Mucosa of rectum (tissue), 2 donors: Measurements from ENCODE around the gene SOWAHB.

Experiments
- H3K27ac ChIP-seq, 2 donors: one replicate each; pipeline ENCODE4 v1.7.0; 2013; ENCODE audit warnings: inconsistent platforms in 2 of 2, low read depth in 2 of 2, low read length in 2 of 2
- H3K27me3 ChIP-seq, 2 donors: one replicate each; pipeline ENCODE4 v1.7.0; 2013; ENCODE audit warnings: low read length in 2 of 2; ENCODE audit not compliant: control insufficient read depth in 2 of 2, insufficient read depth in 2 of 2
- H3K36me3 ChIP-seq, 2 donors: one replicate each; pipeline ENCODE4 v1.7.0; 2013; ENCODE audit warnings: low read length in 2 of 2; ENCODE audit not compliant: control insufficient read depth in 2 of 2, insufficient read depth in 2 of 2
- H3K4me1 ChIP-seq, 2 donors: one replicate each; pipeline ENCODE4 v1.7.0; 2013; ENCODE audit warnings: low read length in 2 of 2, mild to moderate bottlenecking in 1 of 2; ENCODE audit not compliant: control insufficient read depth in 2 of 2, insufficient read depth in 2 of 2
- H3K4me3 ChIP-seq, 2 donors: one replicate each; pipeline ENCODE4 v1.7.0; 2013; ENCODE audit warnings: low read length in 2 of 2
- H3K9ac ChIP-seq, 2 donors: one replicate each; pipeline ENCODE4 v1.7.0; 2013; ENCODE audit warnings: low read length in 2 of 2, low read depth in 1 of 2, mild to moderate bottlenecking in 1 of 2
- H3K9me3 ChIP-seq, 2 donors: one replicate each; pipeline ENCODE4 v1.7.0; 2013; ENCODE audit warnings: low read length in 2 of 2; ENCODE audit not compliant: control insufficient read depth in 2 of 2
- donor health status: healthy.
- donor health status: Normal muscosa, but diverticular disease.

SOWAHB gene

GRCh38 chr4:76923619-76924357 is 25.8 kb upstream of the SOWAHB start:
- Histone ChIP-seq H3K36me3 (no peaks in the 10 kb centered on the region), H3K4me1 (peaks cover 6 to 24% of the 10 kb centered on the region in 2 donors), H3K9ac (no peak overlapping the region), H3K9me3 (no peaks in the 10 kb centered on the region), H3K4me3 (no peak overlapping the region), H3K27me3 (no peaks in the 10 kb centered on the region), H3K27ac (no peak overlapping the region)

DNA sequence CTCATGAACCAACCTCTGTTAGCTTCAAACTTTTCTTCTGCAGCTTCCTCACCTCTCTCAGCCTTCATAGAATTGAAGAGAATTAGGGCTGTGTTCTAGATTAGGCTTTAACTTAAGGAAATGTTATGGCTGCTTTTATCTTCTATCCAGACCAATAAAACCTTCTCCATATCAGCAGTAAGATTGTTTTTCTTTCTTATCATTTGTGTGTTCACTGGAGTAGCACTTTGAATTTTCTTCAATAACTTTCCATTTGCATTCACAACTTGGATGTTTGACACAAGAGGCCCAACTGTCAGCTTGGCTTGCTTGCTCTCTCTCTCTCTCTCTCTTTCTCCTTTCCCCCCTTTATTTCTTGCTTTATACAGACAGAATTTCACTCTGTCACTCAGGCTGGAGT is 22.8 kb upstream of the SOWAHB start:
- H3K27ac ChIP-seq: peak overlapping the region; percentile 54 to 63
- H3K9me3 ChIP-seq: no peaks in the 10 kb centered on the region
- no peak overlapping the region for H3K4me3 ChIP-seq

GRCh38 chr4:76909711-76910110 is 11.8 kb upstream of the SOWAHB start:
- Histone ChIP-seq H3K27ac (no peak overlapping the region), H3K9ac (no peak overlapping the region)

More for the DNA sequence above, 22.8 kb upstream of the SOWAHB start:
- H3K9ac ChIP-seq: no peak overlapping the region
- no peaks in the 10 kb centered on the region for H3K27me3 ChIP-seq
- no peaks in the 10 kb centered on the region for H3K36me3 ChIP-seq
- H3K4me1 ChIP-seq: peaks cover 6 to 24% of the 10 kb centered on the region in 2 donors

DNA sequence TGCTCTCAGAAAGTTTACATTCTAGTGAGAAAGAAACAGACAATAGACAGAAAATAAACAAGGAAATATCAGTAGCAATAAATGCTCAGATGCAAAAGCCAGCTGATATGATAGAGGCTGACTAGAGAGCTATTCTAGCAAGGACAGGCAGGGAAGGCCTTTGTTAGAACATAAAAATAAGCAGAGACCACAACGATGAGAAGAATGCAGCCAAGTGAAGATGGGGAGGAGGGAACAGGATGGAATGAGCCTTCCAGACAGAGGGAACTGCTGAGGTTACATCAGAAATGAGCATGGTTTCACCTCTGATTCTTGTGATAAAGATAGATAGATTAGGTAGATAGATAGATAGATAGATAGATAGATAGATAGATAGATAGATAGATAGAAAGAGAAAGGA is 7.6 kb upstream of the SOWAHB start:
- peaks cover 0 to 3% of the 10 kb centered on the region in 2 donors for H3K27me3 ChIP-seq
- H3K9ac ChIP-seq: no peak overlapping the region
- H3K36me3 ChIP-seq: no peaks in the 10 kb centered on the region
- no peak overlapping the region for H3K27ac ChIP-seq
- no peaks in the 10 kb centered on the region for H3K9me3 ChIP-seq
- peaks cover 7 to 13% of the 10 kb centered on the region in 2 donors for H3K4me1 ChIP-seq
- no peak overlapping the region for H3K4me3 ChIP-seq

More at GRCh38 chr4:76909711-76910110, 11.8 kb upstream of the SOWAHB start:
- Histone ChIP-seq H3K36me3 (no peaks in the 10 kb centered on the region), H3K4me3 (no peak overlapping the region), H3K4me1 (no peaks in the 10 kb centered on the region), H3K9me3 (no peaks in the 10 kb centered on the region), H3K27me3 (no peaks in the 10 kb centered on the region)

- no peak overlapping the region for H3K4me3 ChIP-seq
- H3K36me3 ChIP-seq: no peaks in the 10 kb centered on the region
- H3K9ac ChIP-seq: no peak overlapping the region
- no peak overlapping the region for H3K27ac ChIP-seq
- H3K27me3 ChIP-seq: peaks cover 0 to 3% of the 10 kb centered on the region in 2 donors
- peaks cover 7 to 13% of the 10 kb centered on the region in 2 donors for H3K4me1 ChIP-seq
- no peaks in the 10 kb centered on the region for H3K9me3 ChIP-seq
Measured at GRCh38 chr4:76904646-76905190, 6.8 kb upstream of the SOWAHB start.

- Histone ChIP-seq H3K27me3 (peaks cover 0 to 3% of the 10 kb centered on the region in 2 donors), H3K4me1 (peaks cover 11 to 17% of the 10 kb centered on the region in 2 donors), H3K36me3 (no peaks in the 10 kb centered on the region), H3K27ac (peak overlapping the region; percentile 28 to 38), H3K9ac (no peak overlapping the region), H3K9me3 (no peaks in the 10 kb centered on the region), H3K4me3 (peak overlapping the region in 1 of 2 donors; percentile 1)
Measured at GRCh38 chr4:76902233-76902890, 4.4 kb upstream of the SOWAHB start.

DNA sequence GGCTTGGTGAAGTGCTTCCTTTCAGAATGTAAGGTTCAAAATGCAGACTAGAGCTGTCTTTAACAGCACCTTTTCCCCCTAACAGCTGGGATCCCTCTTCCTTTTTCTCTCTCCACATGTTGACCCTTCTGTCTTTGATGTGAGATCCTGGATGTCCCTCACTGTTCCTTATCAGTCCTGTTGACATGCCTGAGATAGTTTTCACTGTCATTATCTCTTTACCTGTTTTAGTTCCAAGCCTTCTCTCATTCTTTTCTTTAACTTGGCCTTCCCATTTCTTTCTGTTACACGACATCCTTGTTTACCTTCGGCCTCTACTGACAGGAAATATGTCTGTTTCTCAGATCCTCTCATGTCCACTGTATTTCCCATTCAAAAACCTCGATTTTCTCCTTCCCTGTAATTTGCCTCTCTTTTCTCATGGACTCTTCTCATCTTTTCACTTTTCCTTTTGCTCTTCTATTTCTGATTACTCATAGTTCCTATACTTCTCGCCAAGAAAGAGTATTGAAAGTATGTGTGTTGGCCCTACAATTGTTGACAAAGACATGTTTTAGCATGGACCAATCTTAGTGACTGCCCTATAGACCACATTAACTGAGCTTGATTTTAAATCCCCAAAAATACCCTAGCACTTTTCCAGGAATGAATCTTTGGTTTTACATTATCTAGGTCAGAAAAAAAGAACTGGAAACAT is 1.2 kb upstream of the SOWAHB start:
- H3K9me3 ChIP-seq: no peaks in the 10 kb centered on the region
- H3K27ac ChIP-seq: no peak overlapping the region
- H3K4me1 ChIP-seq: peaks cover 16 to 27% of the 10 kb centered on the region in 2 donors
- H3K27me3 ChIP-seq: peaks cover 0 to 8% of the 10 kb centered on the region in 2 donors
- peak overlapping the region; percentile 78 to 83 for H3K4me3 ChIP-seq
- peak overlapping the region in 1 of 2 donors; percentile 67 for H3K9ac ChIP-seq
- H3K36me3 ChIP-seq: no peaks in the 10 kb centered on the region

- H3K4me3 ChIP-seq: peak overlapping the region; percentile 78 to 83
- peak overlapping the region; percentile 91 to 94 for H3K27ac ChIP-seq
- H3K9ac ChIP-seq: peak overlapping the region; percentile 24 to 67
- peaks cover 16 to 27% of the 10 kb centered on the region in 2 donors for H3K4me1 ChIP-seq
- H3K27me3 ChIP-seq: peaks cover 0 to 8% of the 10 kb centered on the region in 2 donors
- no peaks in the 10 kb centered on the region for H3K36me3 ChIP-seq
- H3K9me3 ChIP-seq: no peaks in the 10 kb centered on the region
Measured at GRCh38 chr4:76898385-76898692, 395 bp upstream of the SOWAHB start.

DNA sequence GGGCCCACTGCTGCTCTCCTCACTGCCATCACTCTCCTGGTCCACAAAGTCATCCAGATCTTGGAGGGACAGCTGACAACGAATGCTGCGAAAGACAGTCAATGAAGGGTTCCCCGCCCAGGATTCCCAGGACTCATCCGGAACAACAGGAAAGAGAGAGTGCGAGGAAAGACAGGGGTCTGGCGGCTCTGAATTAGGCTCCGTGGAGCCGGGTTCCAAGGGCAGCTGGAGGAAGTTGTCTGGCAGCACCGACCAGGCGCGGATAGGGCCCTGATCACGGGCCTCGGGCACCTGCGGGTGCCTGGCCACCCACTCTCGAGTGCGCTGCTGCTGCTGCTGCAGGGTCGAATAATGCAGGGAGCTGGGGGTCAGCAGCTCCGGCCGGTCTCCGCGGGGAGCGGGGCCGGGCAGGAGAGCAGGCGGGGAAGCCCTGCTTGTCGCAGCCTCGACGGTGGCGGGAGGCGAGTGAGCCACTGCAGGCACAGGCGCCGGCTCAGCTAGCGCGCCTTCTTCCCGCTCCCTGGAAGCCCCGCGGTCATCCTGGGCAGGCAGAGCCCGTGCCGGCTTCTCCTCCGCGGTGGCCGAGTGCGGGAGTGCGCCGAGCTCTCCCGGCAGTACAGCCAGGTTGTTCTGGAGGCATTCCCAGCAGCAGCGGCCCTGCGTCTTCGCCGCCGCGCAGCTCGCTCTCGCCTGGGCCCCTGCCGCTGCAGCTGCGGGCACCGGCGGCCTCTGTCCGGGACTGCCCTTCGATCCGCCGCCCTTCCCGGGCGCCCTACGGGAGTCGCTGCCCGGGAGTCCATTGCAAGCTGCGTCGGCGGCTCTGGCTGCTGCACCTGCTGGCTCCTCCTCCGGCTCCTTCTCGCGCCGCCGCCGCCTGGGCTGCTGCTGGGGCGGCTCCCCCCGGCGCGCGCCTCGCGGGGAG is 1.1 kb downstream of the SOWAHB start:
- no peaks in the 10 kb centered on the region for H3K9me3 ChIP-seq
- peak overlapping the region; percentile 60 to 88 for H3K9ac ChIP-seq
- peaks cover 13 to 16% of the 10 kb centered on the region in 2 donors for H3K4me1 ChIP-seq
- H3K27me3 ChIP-seq: peaks cover 0 to 8% of the 10 kb centered on the region in 2 donors
- H3K27ac ChIP-seq: peak overlapping the region; percentile 91 to 94
- no peaks in the 10 kb centered on the region for H3K36me3 ChIP-seq
- peak overlapping the region; percentile 78 to 83 for H3K4me3 ChIP-seq
